Measurements from ENCODE around the gene XYLT1. TPM values are rescaled to one million over a fixed set of nuclear protein-coding genes. Genes with fewer than 3 reads are reported as not detected.
A peak's percentile ranks its signal among the peaks of the same experiment; 100 is the strongest.
"Not testable (repeated sequence)": the region's sequence is repeated elsewhere in the genome, so short reads cannot be mapped to it uniquely, and the experiment has no call there.

XYLT1 gene
- polyA plus RNA-seq, 3 donors = 6.9 to 7.6 (median 7.6) TPM

DNA sequence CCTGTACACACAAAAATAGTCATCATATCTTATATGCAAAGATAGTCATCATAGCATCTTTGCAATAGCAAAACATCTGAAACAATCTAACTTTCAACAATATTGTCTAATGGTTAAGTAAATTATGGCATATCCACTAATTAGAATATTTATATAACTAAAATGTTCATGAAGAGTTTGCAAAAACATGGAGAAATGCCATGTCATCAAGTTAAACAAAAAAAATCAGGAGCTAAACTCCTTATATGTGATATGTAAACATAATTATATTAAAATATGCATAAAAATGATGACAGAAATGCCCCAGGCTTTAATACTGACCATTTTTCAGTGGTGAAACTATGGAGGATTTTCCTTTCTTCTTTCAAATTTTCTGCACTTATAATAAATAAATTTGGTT is 22.3 kb upstream of the XYLT1 start:
- DNase-seq = no peak

DNA sequence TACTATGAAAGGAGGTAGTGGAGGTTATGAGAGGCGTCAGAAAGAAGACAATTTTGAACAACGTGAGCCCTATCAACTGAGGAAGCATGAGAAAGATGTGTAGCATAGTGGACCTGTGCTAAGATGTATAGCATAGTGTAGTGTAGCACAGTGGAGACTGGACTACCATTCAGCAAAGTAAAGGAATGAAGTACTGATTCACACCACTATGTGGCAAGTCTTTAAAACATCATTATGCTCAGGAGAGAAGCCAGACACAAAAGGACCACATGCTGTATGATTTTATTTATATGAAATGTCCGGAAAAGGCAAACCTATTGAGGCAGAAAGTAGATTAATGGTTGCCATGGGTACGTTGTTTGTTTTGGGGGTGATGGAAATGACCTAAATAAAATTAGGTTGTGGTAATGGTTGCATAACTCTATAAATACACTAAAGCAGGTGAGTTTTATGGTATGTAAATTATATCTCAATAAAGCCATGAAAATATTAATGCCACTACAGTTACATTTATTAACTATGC is 20.4 kb upstream of the XYLT1 start:
- no peak for DNase-seq

DNA sequence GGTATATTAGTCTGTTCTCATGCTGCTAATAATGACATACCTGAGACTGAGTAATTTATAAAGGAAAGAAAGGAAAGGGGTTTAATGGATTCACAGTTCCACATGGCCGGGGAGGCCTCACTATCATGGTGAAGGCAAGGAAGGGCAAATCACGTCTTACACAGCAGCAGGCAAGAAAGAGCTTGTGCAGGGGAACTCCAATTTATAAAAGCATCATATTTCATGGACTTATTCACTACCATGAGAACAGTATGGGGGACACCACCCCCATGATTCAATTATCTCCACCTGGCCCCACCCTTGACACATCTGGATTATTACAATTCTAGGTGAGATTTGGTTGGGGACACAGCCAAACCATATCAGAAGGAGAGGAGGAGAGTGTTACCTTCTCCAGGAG is 17.7 kb upstream of the XYLT1 start:
- DNase-seq = no peak

DNA sequence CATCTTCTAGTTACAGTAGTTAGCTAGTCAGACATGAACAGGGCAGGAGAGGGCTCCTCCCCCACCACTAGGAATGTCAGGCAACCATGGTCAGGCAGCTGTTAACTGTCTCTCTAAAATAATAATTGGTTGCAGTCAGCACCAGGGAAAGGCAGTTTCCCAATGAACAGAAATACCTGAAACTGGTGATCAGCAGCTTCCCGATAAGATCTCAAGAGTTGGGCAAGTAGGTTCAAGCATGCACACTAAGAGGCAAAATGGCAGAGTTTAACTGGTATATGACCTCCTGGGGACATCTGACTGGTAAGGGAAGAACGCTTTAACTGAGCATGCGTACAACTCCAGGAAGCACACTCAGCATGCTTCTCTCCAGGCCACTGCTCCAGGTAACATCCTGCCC is 12.6 kb upstream of the XYLT1 start:
- no peak for DNase-seq

DNA sequence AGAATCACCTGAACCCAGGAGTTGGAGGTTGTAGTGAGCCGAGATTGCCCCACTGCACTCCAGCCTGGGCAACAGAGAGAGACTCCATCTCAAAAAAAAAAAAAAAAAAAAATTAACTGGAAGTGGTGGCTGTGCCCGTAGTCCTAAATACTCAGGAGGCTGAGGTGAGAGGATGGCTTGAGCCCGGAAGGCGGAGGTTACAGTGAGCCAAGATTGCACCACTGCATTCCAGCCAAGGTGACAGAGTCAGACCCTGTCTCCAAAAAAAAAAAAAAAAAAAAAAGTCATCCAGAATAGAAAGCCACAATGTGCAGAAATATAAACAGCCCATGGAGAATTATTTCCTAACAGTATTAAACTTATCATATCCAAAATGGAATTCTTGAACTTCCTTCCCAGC is 11.6 kb upstream of the XYLT1 start:
- DNase-seq = not testable (repeated sequence)

DNA sequence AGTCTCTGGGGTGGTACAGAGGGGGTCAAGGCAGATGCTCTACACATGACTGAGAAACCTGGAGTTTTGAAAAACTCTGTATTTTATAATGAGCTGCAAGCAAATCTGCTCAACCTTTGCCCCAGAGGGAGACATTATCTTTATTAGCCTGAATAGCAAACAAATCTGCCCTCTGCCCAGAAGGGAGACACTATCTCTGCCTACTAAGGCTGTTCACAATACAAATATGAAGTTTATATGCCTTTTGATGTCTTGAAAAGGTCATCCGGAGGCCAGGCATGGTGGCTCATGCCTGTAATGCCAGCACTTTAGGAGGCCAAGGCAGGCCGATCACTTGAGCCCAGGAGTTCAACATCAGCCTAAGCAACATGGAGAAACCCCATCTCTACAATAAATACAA is 11.0 kb upstream of the XYLT1 start:
- DNase-seq = no peak

DNA sequence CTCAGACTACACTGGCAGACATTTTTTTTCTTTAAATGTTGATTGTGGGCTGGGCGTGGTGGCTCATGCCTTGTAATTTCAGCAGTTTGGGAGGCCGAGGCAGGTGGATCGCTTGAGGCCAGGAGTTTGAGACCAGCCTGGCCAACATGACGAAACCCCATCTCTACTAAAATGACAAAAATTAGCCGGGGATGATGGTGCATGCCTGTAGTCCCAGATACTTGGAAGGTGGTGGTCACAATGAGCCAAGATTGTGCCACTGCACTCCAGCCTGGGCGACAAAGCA is 6.4 kb upstream of the XYLT1 start:
- DNase-seq = not testable (repeated sequence)

DNA sequence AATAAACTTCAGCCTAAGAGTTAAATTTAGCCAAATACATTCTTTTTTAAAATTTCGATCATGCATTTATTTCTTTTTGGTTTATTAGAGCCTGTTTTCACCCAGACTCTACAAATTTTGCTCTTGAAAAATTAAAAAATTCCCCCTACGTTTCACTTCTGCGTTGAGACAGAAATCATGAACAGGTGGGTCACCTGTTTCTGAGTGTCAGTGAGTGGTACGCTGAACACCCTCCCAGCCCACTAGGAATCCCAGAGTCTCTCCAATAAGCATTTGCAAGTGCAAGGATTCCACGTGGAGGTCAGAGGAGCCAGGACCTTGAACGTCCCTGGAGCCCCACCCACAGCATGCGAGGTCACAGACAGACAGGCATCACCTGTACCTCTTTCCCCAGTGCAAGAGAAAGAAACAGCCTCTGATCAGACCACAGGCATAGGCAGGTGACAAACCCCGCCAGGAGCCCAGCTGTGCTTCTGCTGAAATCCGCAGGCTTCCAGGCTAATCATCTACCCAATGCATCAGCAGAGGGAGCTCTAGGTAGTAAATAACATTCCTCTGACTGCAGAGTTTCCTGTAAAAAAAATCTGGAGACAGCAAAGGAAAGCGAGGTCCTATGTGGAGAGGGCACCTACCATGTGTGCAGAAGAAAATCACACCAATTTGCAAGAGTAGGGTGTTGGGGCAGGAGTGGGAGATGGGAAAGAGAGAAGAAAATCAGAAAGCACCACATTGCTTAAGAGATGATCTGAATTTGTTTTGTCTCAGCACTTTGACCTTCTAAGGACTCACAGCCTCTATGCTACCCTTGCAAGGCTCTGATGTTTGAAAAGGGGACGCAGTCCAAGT is 5.9 kb upstream of the XYLT1 start:
- peak; percentile 76 for DNase-seq

DNA sequence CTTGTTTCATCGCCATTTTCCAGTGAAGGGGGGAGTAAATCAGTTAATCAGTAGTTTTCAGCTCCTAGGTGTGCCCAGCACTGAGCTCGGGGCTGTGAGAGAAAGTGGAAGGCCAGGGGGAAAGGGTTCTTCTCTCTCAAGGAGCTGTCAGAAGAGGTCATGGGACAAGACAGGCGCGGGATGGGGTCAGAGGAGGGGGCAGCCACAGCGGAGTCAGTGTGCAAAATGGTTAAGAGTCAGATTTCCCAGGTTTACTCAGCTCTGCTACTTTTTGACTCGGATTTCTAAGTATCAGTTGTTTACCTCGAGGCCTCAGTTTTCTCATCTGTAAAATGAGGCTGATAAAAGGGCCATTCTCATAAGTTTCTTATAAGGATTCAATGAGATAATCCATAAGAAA is 4.3 kb upstream of the XYLT1 start:
- no peak for DNase-seq

DNA sequence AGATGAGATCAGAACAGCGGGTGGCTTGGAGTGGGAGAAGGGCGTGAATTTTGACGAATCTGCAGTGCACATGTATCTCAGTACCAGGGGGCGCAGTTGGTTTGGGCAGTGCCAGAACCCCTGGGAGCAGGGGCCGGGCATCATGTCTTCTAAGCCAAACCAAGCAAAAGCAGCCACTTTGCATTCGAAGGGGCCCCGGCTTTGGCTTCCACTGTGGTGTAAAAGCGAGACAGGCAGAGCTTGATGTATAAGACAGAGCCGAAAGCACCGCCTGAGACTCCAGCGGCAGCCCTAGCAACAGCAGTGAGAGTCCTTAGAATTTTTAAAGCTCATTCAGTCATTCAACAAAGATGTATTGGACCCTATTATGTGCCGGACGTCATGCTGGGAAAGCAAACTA is 3.8 kb upstream of the XYLT1 start:
- no peak for DNase-seq

DNA sequence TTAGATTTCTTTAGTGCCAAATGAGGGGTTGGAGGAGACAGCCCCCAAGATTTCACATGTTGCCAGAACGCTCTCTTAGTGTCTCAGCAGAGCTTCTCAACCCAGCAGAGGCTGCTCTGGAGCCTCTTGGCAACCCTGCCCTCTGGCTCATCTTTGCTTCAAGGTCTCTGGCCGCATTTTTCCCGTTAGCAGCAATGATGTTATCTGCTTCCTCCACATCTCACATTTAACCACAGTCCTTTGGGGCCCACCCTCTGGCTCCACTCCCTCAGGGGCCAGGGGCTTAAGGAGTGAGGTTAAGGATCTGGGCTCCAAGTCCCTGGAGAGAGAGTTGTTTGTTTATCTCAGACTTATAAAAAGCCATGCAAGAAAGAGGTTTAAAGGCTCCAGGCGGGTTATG is 3.3 kb upstream of the XYLT1 start:
- no peak for DNase-seq

DNA sequence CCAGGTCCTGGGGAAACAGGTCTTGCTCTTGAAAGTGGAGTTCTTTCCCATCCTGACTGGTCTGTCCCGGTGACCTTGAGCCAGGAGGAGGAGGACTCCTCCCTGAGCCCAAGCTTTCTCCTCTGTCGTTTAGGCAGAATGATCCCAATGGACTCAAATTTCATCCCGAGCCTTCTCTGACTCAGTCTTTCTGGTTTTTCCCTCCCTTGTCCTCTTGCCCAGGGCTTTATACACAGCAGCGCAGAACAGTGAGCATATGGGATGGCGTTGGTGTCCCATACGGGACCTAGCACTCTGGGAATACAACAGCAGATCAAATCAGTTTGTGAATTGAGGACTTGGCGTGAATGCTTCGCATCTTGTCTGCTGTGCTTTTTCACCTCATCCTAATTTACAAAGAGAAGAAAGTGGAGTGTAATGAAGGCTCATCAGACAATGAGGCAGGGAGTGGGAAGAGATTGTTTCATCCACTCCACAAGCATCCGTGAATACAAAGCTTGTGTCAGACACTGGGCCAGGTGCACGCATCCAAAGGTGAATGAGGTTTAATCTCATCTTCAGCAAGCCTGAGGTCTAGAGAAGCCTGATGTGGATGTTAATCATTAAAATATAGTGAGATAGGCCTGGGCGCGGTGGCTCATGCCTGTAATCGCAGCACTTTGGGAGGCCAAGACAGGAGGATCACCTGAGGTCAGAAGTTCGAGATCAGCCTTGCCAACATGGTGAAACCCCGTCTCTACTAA is 1.1 kb upstream of the XYLT1 start:
- no peak for DNase-seq

DNA sequence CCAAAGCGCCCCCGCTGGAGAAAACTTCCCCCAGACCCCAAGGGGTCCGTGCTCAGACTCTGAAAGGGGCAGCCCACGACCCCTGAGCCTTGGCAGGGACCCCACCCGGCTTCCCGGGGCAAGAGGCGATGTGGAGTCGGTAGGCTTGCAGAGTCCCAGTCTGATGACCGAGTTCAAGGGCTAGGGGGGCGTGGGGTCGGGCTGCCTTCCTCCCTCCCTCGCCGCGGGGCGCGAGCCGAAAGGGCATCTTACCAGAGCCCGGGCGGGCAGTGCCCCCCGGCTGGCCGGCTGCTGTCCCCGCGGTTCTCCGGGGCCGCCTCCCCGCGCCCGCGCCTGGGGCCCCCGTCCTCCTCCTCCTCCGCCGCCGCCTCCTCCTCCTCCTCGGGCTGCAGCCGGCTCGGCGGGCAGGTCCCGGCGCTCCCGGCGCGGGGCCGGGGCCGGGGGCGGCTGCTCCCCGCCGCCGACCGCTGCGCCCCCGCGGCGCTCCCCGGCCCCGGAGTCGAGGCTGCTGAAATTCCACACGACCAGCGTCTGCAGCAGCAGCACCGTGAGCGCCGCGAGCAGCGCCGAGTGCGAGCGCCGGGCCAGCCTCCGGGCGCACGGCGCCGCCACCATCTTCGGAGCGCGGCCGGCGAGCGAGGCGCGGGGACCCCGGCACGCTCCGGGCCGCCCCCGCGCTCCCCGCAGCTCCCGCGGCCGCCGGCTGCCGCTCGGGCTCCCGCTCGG is 415 bp downstream of the XYLT1 start:
- no peak for DNase-seq

DNA sequence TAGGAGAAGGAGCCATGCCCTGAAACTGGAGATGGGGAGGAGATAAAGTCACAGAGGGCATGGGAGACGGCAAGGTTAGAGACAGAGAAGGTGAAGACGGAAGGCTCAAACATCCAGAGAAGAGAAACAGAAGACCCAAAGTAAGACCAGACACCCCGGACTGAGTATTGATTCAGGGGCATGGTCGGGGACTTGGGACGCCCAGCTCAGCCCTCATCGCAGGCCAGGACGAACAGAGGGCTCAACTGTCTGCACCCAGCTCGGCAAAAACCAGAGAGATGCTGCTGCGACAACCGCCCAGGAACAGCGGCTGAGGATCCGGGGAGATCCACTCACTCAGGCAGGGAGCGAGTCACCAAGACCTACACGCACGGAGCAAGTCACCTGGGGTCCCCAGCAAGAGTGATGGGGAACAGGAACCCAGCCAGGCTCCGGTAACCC is 999 bp downstream of the XYLT1 start:
- no peak for DNase-seq

DNA sequence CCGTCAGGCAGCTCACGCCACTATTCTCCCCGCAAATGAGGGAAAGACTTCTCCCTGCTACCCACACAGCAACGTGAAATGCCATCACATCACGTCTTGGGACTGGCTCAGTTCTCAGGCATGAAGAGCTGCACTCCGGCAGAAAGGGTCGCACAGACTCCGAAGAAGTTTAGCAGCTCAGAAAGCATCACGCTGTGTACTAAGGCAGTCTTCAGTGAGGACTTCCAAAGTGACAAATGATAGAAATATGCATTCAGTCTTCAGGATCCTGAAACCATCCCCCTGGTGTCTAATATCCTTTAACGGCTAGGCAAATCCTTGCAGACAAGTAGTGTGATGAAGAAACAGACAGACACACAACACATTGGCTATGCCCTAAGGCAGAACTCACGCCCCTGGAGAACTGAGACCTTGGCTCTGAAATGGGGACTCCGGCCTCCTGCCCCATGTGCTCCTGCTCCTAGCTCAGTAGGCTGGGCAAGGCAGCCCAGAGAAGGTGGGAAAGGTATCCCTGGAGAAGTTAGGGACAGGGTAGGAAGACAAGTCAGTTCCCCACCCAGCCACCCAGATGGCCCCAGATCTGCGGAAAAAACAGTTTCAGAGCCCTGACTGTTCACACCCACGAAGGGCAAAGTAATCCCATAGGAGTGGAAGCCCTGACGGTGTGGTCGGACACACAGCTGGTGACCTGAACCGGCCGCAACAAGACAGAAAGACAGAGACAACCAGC is 1.6 kb downstream of the XYLT1 start:
- DNase-seq = no peak

DNA sequence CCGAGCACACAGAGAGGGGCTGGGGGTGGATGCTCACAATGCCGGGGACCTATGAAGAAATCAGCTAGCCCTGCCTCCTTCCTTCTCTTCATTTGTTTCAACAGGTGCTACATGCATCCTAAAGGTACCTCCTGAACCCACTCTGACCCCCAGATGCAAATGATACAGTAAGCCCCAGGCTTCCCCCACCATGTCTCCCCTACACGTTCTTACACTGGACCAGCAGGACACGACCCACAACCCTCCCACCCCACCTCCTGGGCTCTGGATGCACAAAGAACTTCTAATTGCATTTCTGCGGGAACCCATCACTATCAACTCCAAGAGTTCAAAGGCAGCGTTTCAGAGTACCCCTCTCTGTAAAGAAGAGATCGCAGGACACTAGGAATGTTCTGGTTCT is 2.1 kb downstream of the XYLT1 start:
- no peak for DNase-seq

DNA sequence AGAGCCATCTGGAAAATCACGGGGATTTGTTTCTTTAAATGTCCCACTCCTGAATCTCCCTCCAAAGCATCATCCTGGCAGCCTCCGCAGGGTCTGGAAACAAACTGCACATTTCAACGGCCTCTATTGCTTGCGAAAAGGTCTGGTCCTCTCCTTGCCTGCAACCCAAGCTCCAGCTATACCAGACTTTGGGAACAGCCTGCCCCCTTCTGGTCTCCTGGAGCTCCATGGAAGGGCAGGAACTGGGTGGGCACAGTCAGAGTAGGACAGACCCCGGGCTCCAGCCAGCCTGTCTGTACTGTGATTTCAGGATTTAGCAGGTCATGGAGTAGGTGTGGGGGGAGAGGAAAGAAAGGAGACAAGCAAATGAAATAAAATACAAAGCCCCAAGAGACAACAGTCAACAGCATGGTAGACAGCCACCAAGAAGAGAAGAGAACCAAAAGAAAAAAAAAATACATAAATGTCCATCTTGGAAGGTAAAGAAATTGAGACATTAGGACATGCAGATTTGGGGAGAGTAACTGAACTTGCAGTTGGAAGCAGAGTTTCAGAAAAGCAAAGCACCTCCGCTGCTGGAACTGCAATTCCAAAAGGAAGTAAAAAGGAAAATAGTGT is 2.7 kb downstream of the XYLT1 start:
- peak; percentile 75 for DNase-seq

DNA sequence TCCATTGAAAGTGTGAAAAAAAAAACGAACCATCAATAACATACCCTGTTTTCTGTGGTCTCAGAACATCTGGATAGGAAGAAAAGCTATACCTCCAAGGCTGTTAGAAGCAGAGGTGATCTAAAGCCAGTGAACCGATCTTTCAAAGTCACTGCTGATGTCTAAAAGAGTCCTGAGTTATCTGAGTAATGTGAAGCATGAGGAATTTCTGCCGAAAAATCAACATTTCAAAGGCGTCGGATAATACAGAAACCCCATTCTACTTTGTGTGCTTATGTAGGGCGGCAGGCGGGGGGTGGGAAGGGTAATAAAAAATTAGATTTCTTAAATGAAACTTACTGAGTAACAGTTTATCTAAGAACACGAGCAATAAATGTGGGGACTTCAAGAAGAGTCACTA is 3.9 kb downstream of the XYLT1 start:
- DNase-seq = no peak

DNA sequence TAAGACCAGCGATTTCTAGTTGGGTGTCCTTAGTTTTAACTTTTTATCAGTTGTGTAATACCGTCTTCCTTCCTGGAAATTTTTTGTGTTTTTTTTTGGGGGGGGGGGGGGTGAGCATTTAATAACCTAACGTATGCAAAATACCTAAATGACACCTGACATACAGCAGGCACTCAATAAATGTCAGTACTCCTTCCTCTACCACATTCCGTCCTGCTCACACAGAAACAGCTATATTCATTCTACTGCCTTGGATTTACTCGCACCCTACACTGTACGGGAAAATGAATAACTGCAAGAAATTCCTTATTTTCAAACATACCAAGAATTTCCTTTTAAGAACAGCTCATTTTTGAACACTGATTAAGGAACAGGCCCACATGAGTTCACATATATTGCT is 5.3 kb downstream of the XYLT1 start:
- no peak for DNase-seq

DNA sequence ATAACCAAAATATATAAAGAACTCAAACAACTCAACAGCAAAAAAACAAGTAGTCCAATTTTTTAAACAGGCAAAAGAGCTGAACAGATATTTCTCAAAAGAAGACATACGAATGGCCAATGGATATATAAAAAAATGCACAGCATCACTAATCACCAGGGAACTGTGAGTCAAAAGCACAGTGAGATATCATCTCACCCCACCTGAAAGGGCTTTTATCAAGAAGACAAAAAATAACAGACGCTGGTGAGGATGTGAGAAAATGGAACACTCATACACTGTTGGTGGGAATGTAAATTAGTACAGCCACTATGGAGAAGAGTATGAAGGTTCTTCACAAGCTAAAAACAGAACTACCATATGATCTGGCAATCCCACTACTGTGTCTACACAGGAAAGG is 7.4 kb downstream of the XYLT1 start:
- no peak for DNase-seq

DNA sequence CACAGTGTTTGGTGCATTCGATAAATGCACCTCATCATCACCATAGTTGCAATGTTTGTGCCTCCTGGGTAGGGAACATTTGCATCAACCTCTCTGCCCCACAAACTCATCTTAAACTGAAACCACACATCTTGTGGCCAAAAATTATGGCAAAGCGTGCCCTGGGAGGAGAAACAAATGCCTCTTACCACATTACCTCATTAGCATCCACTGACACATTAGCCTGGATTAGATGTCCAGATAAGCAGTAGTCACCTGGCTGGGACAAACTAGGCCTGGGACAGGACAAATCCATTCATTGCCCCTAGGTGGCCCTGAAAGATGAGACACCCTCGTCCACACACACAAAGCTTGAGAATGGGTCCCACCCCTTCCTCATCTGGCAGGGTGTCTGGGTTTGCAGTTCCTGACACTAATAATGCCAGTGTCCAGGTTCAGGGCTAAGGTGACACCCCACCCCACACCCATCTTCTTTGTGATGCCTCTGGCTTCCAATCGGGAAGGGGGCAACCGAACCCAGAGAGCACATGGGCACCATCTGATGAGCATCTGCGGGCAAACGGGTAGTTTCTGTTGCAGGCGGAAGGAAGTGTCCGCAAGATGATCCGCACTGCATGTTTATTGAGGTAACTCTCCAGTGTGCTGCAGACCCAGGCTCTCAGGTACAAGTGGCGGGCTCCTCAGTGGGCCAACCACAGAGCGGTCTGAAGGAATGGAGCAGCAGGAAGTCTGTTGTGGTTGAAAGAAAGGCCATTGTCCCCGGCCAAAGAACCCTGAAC is 8.6 kb downstream of the XYLT1 start:
- DNase-seq = no peak

Measured in renal pelvis (tissue), 4 donors.